MM.1S (cell line): Measurements from ENCODE around the gene KRTAP2-4.

ENCODE experiments used
- DNase-seq: peaks from one replicate; pipeline ENCODE4 v3.0.0-alpha.2; 2015
- H2AFZ ChIP-seq: fragments of 300-600 bp; sonication (generic); 2 replicates; pipeline ENCODE4 v1.6.0; 2016; ENCODE audit warnings: antibody characterized with exemption, low read length
- H3F3A ChIP-seq: fragments of 300-600 bp; sonication (generic); 2 replicates; pipeline ENCODE4 v1.6.1; 2016; ENCODE audit warnings: mild to moderate bottlenecking, antibody characterized with exemption, low read length, moderate library complexity, mixed read lengths; ENCODE audit not compliant: insufficient read depth
- H3K27ac ChIP-seq: fragments of 300-600 bp; sonication (generic); 2 replicates; pipeline ENCODE4 v1.5.1; 2016; ENCODE audit warnings: mild to moderate bottlenecking, low read length
- H3K27me3 ChIP-seq: fragments of 300-600 bp; sonication (generic); replicated peaks from 2 replicates; pipeline ENCODE4 v1.6.0; 2016; ENCODE audit warnings: low read length; ENCODE audit not compliant: insufficient read depth
- H3K36me3 ChIP-seq: fragments of 300-600 bp; sonication (generic); replicated peaks from 2 replicates; pipeline ENCODE4 v1.6.1; 2016; ENCODE audit warnings: mild to moderate bottlenecking, low read length, mixed read lengths; ENCODE audit not compliant: insufficient read depth
- H3K4me1 ChIP-seq: fragments of 300-600 bp; sonication (generic); 2 replicates; pipeline ENCODE4 v1.6.1; 2016; ENCODE audit warnings: low read length, mixed read lengths
- H3K4me2 ChIP-seq: fragments of 300-600 bp; sonication (generic); 2 replicates; pipeline ENCODE4 v1.6.0; 2016; ENCODE audit warnings: low read depth, low read length
- H3K4me3 ChIP-seq: fragments of 300-600 bp; sonication (generic); 2 replicates; pipeline ENCODE4 v1.5.1; 2016; ENCODE audit warnings: low read length, mixed read lengths
- H3K79me2 ChIP-seq: fragments of 300-600 bp; sonication (generic); 2 replicates; pipeline ENCODE4 v1.6.1; 2016; ENCODE audit warnings: mixed run types, low read length, mixed read lengths
- H3K9ac ChIP-seq: fragments of 300-600 bp; sonication (generic); 2 replicates; pipeline ENCODE4 v1.6.1; 2016; ENCODE audit warnings: low read length, mixed read lengths
- H3K9me2 ChIP-seq: fragments of 300-600 bp; sonication (generic); replicated peaks from 2 replicates; pipeline ENCODE4 v1.6.1; 2016; ENCODE audit warnings: mild to moderate bottlenecking, low read length, mixed read lengths; ENCODE audit not compliant: insufficient read depth
- H3K9me3 ChIP-seq: fragments of 300-600 bp; sonication (generic); replicated peaks from 2 replicates; pipeline ENCODE4 v1.6.1; 2016; ENCODE audit warnings: mild to moderate bottlenecking, low read length, mixed read lengths; ENCODE audit not compliant: insufficient read depth
- H4K20me1 ChIP-seq: fragments of 300-600 bp; sonication (generic); 2 replicates; pipeline ENCODE4 v1.6.1; 2016; ENCODE audit warnings: mild to moderate bottlenecking, low read length, moderate library complexity, mixed read lengths; ENCODE audit not compliant: insufficient read depth
- EZH2 ChIP-seq: fragments of 300-600 bp; sonication (generic); optimal IDR thresholded peaks from 2 replicates; pipeline ENCODE3; 2017; ENCODE audit warnings: low read depth, mild to moderate bottlenecking, antibody characterized with exemption, low read length, mixed read lengths
- EZH2phosphoT487 ChIP-seq: fragments of 300-600 bp; sonication (generic); IDR thresholded peaks from 2 replicates; pipeline ENCODE4 v1.6.1; 2018; ENCODE audit warnings: antibody characterized with exemption, low read length
- TF ChIP-seq, protein P1 (sequence below): fragments of 300-600 bp; sonication (generic); IDR thresholded peaks from 2 replicates; pipeline ENCODE4 v1.5.1; 2016; ENCODE audit warnings: antibody characterized with exemption, low read length, mixed read lengths

KRTAP2-4 gene

DNA sequence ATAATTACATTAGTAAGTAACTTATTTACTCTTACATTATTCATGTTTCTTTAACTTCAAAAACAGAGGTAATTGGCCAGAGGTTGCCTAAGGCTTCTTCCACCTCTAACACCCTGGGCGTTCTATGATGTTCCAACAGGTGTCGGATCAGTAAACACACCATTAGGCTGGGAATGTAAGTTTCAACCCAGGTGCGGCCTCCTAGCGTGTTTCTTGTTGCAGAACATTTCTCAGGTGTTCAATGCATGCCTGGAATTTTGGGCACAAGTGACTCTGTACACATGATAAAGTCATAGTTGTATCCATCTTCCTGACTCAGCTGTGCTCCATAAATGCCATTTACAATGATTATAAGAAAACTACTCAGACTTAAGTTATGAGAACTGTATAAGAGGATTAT, 11.7 kb downstream of the KRTAP2-4 start:
- Histone ChIP-seq H4K20me1 (no peaks in the 10 kb centered on the region), H3K27ac (no peak overlapping the region), H3K4me1 (no peaks in the 10 kb centered on the region), H3F3A (no peaks in the 10 kb centered on the region), H3K9me2 (no peaks in the 10 kb centered on the region), H3K36me3 (no peaks in the 10 kb centered on the region), H3K4me3 (no peak overlapping the region), H3K79me2 (no peaks in the 10 kb centered on the region), H3K9ac (no peak overlapping the region), H2AFZ (no peak overlapping the region), H3K9me3 (no peaks in the 10 kb centered on the region), H3K4me2 (no peak overlapping the region), H3K27me3 (no peaks in the 10 kb centered on the region)
- DNase-seq, result no peak
- TF ChIP-seq EZH2phosphoT487 (no peak), EZH2 (no peak)
- TF ChIP-seq, protein P1, sequence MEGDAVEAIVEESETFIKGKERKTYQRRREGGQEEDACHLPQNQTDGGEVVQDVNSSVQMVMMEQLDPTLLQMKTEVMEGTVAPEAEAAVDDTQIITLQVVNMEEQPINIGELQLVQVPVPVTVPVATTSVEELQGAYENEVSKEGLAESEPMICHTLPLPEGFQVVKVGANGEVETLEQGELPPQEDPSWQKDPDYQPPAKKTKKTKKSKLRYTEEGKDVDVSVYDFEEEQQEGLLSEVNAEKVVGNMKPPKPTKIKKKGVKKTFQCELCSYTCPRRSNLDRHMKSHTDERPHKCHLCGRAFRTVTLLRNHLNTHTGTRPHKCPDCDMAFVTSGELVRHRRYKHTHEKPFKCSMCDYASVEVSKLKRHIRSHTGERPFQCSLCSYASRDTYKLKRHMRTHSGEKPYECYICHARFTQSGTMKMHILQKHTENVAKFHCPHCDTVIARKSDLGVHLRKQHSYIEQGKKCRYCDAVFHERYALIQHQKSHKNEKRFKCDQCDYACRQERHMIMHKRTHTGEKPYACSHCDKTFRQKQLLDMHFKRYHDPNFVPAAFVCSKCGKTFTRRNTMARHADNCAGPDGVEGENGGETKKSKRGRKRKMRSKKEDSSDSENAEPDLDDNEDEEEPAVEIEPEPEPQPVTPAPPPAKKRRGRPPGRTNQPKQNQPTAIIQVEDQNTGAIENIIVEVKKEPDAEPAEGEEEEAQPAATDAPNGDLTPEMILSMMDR, result no peak

GRCh38 chr17:41052566-41052965, 13.1 kb downstream of the KRTAP2-4 start:
- H3K79me2 ChIP-seq, result no peaks in the 10 kb centered on the region
- H3K4me2 ChIP-seq, result no peak overlapping the region
- no peaks in the 10 kb centered on the region for H3K9me2 ChIP-seq
- TF ChIP-seq EZH2phosphoT487, result no peak
- TF ChIP-seq, protein P1, result no peak
- no peak for TF ChIP-seq EZH2
- no peak overlapping the region for H3K9ac ChIP-seq
- no peaks in the 10 kb centered on the region for H3K36me3 ChIP-seq
- H3K4me1 ChIP-seq, result no peaks in the 10 kb centered on the region
- no peak for DNase-seq
- no peak overlapping the region for H3K4me3 ChIP-seq
- no peaks in the 10 kb centered on the region for H3K9me3 ChIP-seq
- H2AFZ ChIP-seq, result no peak overlapping the region
- H3F3A ChIP-seq, result no peaks in the 10 kb centered on the region
- no peaks in the 10 kb centered on the region for H4K20me1 ChIP-seq
- no peaks in the 10 kb centered on the region for H3K27me3 ChIP-seq
- no peak overlapping the region for H3K27ac ChIP-seq

- no peak overlapping the region for H3K9ac ChIP-seq
These were observed 16.6 kb downstream of the KRTAP2-4 start for GRCh38 chr17:41049110-41049509.

More at GRCh38 chr17:41049110-41049509, 16.6 kb downstream of the KRTAP2-4 start:
- Histone ChIP-seq H3K36me3 (no peaks in the 10 kb centered on the region), H4K20me1 (no peaks in the 10 kb centered on the region), H3K9me3 (no peaks in the 10 kb centered on the region), H3K4me3 (no peak overlapping the region), H3K79me2 (no peaks in the 10 kb centered on the region), H2AFZ (no peak overlapping the region), H3K9me2 (no peaks in the 10 kb centered on the region), H3K4me2 (no peak overlapping the region), H3K27me3 (no peaks in the 10 kb centered on the region), H3K27ac (no peak overlapping the region), H3K4me1 (no peaks in the 10 kb centered on the region), H3F3A (no peaks in the 10 kb centered on the region)
- DNase-seq, result no peak
- TF ChIP-seq, protein P1, result no peak
- TF ChIP-seq EZH2phosphoT487, result no peak
- no peak for TF ChIP-seq EZH2
